Measurements from ENCODE around the gene FCRL5. TPM values are rescaled to one million over a fixed set of nuclear protein-coding genes. Genes with fewer than 3 reads are reported as not detected.

The FCRL5 gene
- total and polyA plus RNA-seq, 4 experiments from 2014 or later, result 0.28 TPM; not detected in 3

GRCh38 chr1:157482174-157482573, 70.1 kb downstream of the FCRL5 start:
- Mint-ChIP-seq H3K4me1 (no peaks in the 10 kb centered on the region), H3K36me3 (peaks cover 0 to 14% of the 10 kb centered on the region in 2 donors), H3K4me3 (no peak overlapping the region), H3K27ac (no peak overlapping the region), H3K9me3 (peaks cover 5 to 30% (median 21%) of the 10 kb centered on the region in 8 donors), H3K27me3 (peaks cover 7 to 16% of the 10 kb centered on the region in 2 donors)
- Histone ChIP-seq H3K36me3 (ENCODE audit: insufficient read depth, low read length) (no peaks in the 10 kb centered on the region), H3K27me3 (ENCODE audit: insufficient read depth, low read length) (no peaks in the 10 kb centered on the region), H3K4me1 (ENCODE audit: insufficient read depth, low read length) (no peaks in the 10 kb centered on the region), H3K9me3 (ENCODE audit: control insufficient read depth in 1 of 2, low read length in 2 of 2) (no peaks in the 10 kb centered on the region), H3K27ac (ENCODE audit: low read depth, low read length) (no peak overlapping the region), H3K4me3 (ENCODE audit: low read length in 2 of 2) (no peak overlapping the region)
- CTCF ChIA-PET (ENCODE audit: partially characterized antibody), result no interaction called here
- intact Hi-C loops (cut with micrococcal nuclease), result no loop called here
- no peak for DNase-seq
- POLR2A ChIA-PET (ENCODE audit: partially characterized antibody), result no interaction called here

GRCh38 chr1:157478030-157478429, 74.3 kb downstream of the FCRL5 start:
- no peak for DNase-seq
- Histone ChIP-seq H3K4me3 (ENCODE audit: low read length in 2 of 2) (no peak overlapping the region), H3K4me1 (ENCODE audit: insufficient read depth, low read length) (no peaks in the 10 kb centered on the region), H3K27me3 (ENCODE audit: insufficient read depth, low read length) (no peaks in the 10 kb centered on the region), H3K36me3 (ENCODE audit: insufficient read depth, low read length) (no peaks in the 10 kb centered on the region), H3K9me3 (ENCODE audit: control insufficient read depth in 1 of 2, low read length in 2 of 2) (no peaks in the 10 kb centered on the region), H3K27ac (ENCODE audit: low read depth, low read length) (no peak overlapping the region)
- intact Hi-C loops (cut with micrococcal nuclease), result no loop called here
- POLR2A ChIA-PET (ENCODE audit: partially characterized antibody), result no interaction called here
- CTCF ChIA-PET (ENCODE audit: partially characterized antibody), result no interaction called here
- H3K9me3 Mint-ChIP-seq, result peaks cover 6 to 52% (median 37%) of the 10 kb centered on the region in 8 donors
- no peak overlapping the region for H3K4me3 Mint-ChIP-seq
- peaks cover 8 to 20% of the 10 kb centered on the region in 2 donors for H3K27me3 Mint-ChIP-seq
- peaks cover 0 to 22% of the 10 kb centered on the region in 2 donors for H3K36me3 Mint-ChIP-seq
- H3K27ac Mint-ChIP-seq, result no peak overlapping the region
- H3K4me1 Mint-ChIP-seq, result no peaks in the 10 kb centered on the region

- POLR2A ChIA-PET (ENCODE audit: partially characterized antibody), result no interaction called here
- no peak overlapping the region for H3K4me3 ChIP-seq (ENCODE audit: low read length in 2 of 2)
- H3K4me1 ChIP-seq (ENCODE audit: insufficient read depth, low read length), result no peaks in the 10 kb centered on the region
- no peaks in the 10 kb centered on the region for H3K27me3 ChIP-seq (ENCODE audit: insufficient read depth, low read length)
- peaks cover 6 to 52% (median 37%) of the 10 kb centered on the region in 8 donors for H3K9me3 Mint-ChIP-seq
- no peaks in the 10 kb centered on the region for H3K9me3 ChIP-seq (ENCODE audit: control insufficient read depth in 1 of 2, low read length in 2 of 2)
- DNase-seq, result no peak
- no peak overlapping the region for H3K27ac ChIP-seq (ENCODE audit: low read depth, low read length)
- CTCF ChIA-PET (ENCODE audit: partially characterized antibody), result no interaction called here
- H3K4me3 Mint-ChIP-seq, result no peak overlapping the region
- H3K36me3 Mint-ChIP-seq, result peaks cover 0 to 22% of the 10 kb centered on the region in 2 donors
- H3K36me3 ChIP-seq (ENCODE audit: insufficient read depth, low read length), result no peaks in the 10 kb centered on the region
- no peaks in the 10 kb centered on the region for H3K4me1 Mint-ChIP-seq
- peaks cover 8 to 17% of the 10 kb centered on the region in 2 donors for H3K27me3 Mint-ChIP-seq
- intact Hi-C loops (cut with micrococcal nuclease), result no loop called here
- no peak overlapping the region for H3K27ac Mint-ChIP-seq
These were observed 74.9 kb downstream of the FCRL5 start for GRCh38 chr1:157477419-157477818.

DNA sequence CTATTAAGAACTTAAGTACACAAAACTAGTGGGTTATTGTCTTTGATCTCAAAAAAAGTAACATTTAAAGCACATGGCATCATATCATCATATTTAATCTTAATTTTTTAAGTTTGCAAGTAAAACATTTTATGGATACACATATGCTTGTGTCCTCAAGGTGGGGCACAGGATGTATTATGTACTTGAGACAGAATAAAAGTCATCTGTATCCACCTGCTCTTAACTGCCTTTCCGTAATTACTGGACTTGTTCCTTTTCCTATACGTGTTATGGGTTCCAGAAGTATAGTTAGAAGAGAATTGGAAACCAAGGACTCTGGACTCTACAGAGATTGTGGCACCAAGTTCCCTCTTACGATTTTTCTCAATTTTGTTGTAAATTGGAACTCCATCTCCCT, 79.4 kb downstream of the FCRL5 start:
- Mint-ChIP-seq H3K36me3 (peaks cover 0 to 12% of the 10 kb centered on the region in 2 donors), H3K4me3 (no peak overlapping the region), H3K27ac (no peak overlapping the region), H3K4me1 (no peaks in the 10 kb centered on the region), H3K27me3 (peaks cover 6 to 8% of the 10 kb centered on the region in 2 donors), H3K9me3 (peaks cover 3 to 31% (median 22%) of the 10 kb centered on the region in 8 donors)
- ChIA-PET POLR2A (ENCODE audit: partially characterized antibody) (no interaction called here), CTCF (ENCODE audit: partially characterized antibody) (no interaction called here)
- no peak for DNase-seq
- Histone ChIP-seq H3K9me3 (ENCODE audit: control insufficient read depth in 1 of 2, low read length in 2 of 2) (no peaks in the 10 kb centered on the region), H3K27me3 (ENCODE audit: insufficient read depth, low read length) (no peaks in the 10 kb centered on the region), H3K27ac (ENCODE audit: low read depth, low read length) (no peak overlapping the region), H3K4me1 (ENCODE audit: insufficient read depth, low read length) (no peaks in the 10 kb centered on the region), H3K36me3 (ENCODE audit: insufficient read depth, low read length) (no peaks in the 10 kb centered on the region), H3K4me3 (ENCODE audit: low read length in 2 of 2) (no peak overlapping the region)
- intact Hi-C loops (cut with micrococcal nuclease), result no loop called here

DNA sequence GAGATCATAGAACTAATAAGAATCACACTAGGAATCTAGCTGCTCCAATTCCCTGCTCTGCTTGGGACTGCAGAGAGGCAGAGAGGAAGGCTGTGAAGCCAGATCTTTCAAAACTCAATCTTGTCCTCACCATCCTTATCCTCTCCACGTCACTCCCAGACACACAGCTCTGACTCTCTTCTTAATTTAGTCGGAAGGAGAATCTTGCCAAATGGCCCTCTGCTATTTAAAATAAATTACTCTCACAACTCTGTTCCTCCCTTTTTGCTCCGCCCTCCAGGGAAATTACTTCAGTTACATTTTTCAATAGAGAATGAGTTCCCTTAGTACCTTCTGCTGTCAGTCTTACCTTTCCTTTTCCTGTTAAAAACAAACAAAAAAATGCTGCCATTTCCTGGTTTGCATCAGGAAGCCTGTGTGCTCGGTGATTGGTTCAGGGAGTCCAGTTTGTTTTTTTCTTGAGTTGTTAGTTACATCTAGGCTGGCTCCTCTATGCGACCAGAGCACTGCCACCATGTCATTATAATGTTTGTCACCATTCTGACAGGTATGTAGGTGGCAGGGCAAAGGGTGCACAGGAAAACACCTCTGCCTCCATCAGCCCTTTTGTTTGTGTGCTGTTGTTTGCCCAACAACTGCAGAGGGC, 80.1 kb downstream of the FCRL5 start:
- CTCF ChIA-PET (ENCODE audit: partially characterized antibody), result no interaction called here
- Mint-ChIP-seq H3K4me3 (no peak overlapping the region), H3K4me1 (no peaks in the 10 kb centered on the region), H3K27ac (no peak overlapping the region), H3K27me3 (peaks cover 5 to 8% of the 10 kb centered on the region in 2 donors), H3K36me3 (peaks cover 0 to 8% of the 10 kb centered on the region in 2 donors), H3K9me3 (peaks cover under 1 to 23% (median 14%) of the 10 kb centered on the region in 8 donors)
- no peaks in the 10 kb centered on the region for H3K27me3 ChIP-seq (ENCODE audit: insufficient read depth, low read length)
- POLR2A ChIA-PET (ENCODE audit: partially characterized antibody), result no interaction called here
- H3K4me3 ChIP-seq (ENCODE audit: low read length in 2 of 2), result no peak overlapping the region
- intact Hi-C loops (cut with micrococcal nuclease), result no loop called here
- H3K9me3 ChIP-seq (ENCODE audit: control insufficient read depth in 1 of 2, low read length in 2 of 2), result no peaks in the 10 kb centered on the region
- H3K4me1 ChIP-seq (ENCODE audit: insufficient read depth, low read length), result no peaks in the 10 kb centered on the region
- DNase-seq, result no peak
- H3K27ac ChIP-seq (ENCODE audit: low read depth, low read length), result no peak overlapping the region
- H3K36me3 ChIP-seq (ENCODE audit: insufficient read depth, low read length), result no peaks in the 10 kb centered on the region

- H3K4me1 Mint-ChIP-seq, result no peaks in the 10 kb centered on the region
- peaks cover 0 to 17% (median 9%) of the 10 kb centered on the region in 8 donors for H3K9me3 Mint-ChIP-seq
- no peaks in the 10 kb centered on the region for H3K4me1 ChIP-seq (ENCODE audit: insufficient read depth, low read length)
- H3K4me3 Mint-ChIP-seq, result no peak overlapping the region
- no peak for DNase-seq
- no peak overlapping the region for H3K4me3 ChIP-seq (ENCODE audit: low read length in 2 of 2)
- H3K36me3 ChIP-seq (ENCODE audit: insufficient read depth, low read length), result no peaks in the 10 kb centered on the region
- ChIA-PET POLR2A (ENCODE audit: partially characterized antibody) (no interaction called here), CTCF (ENCODE audit: partially characterized antibody) (no interaction called here)
- H3K27me3 ChIP-seq (ENCODE audit: insufficient read depth, low read length), result no peaks in the 10 kb centered on the region
- intact Hi-C loops (cut with micrococcal nuclease), result no loop called here
- H3K27ac ChIP-seq (ENCODE audit: low read depth, low read length), result no peak overlapping the region
- H3K27me3 Mint-ChIP-seq, result peaks cover 4 to 8% of the 10 kb centered on the region in 2 donors
- H3K27ac Mint-ChIP-seq, result no peak overlapping the region
- H3K36me3 Mint-ChIP-seq, result peaks cover 0 to 5% of the 10 kb centered on the region in 2 donors
- H3K9me3 ChIP-seq (ENCODE audit: control insufficient read depth in 1 of 2, low read length in 2 of 2), result no peaks in the 10 kb centered on the region
These were observed 80.8 kb downstream of the FCRL5 start for GRCh38 chr1:157471531-157471930.

- POLR2A ChIA-PET (ENCODE audit: partially characterized antibody), result no interaction called here
- Histone ChIP-seq H3K27me3 (ENCODE audit: insufficient read depth, low read length) (no peaks in the 10 kb centered on the region), H3K4me1 (ENCODE audit: insufficient read depth, low read length) (no peaks in the 10 kb centered on the region), H3K4me3 (ENCODE audit: low read length in 2 of 2) (no peak overlapping the region), H3K9me3 (ENCODE audit: control insufficient read depth in 1 of 2, low read length in 2 of 2) (no peaks in the 10 kb centered on the region), H3K27ac (ENCODE audit: low read depth, low read length) (no peak overlapping the region), H3K36me3 (ENCODE audit: insufficient read depth, low read length) (no peaks in the 10 kb centered on the region)
- no peak overlapping the region for H3K4me3 Mint-ChIP-seq
- CTCF ChIA-PET (ENCODE audit: partially characterized antibody), result no interaction called here
- H3K27me3 Mint-ChIP-seq, result peaks cover 4 to 9% of the 10 kb centered on the region in 2 donors
- no peaks in the 10 kb centered on the region for H3K36me3 Mint-ChIP-seq
- H3K27ac Mint-ChIP-seq, result no peak overlapping the region
- DNase-seq, result no peak
- intact Hi-C loops (cut with micrococcal nuclease), result no loop called here
- no peaks in the 10 kb centered on the region for H3K4me1 Mint-ChIP-seq
- H3K9me3 Mint-ChIP-seq, result peaks cover 0 to 3% (median 1%) of the 10 kb centered on the region in 8 donors
These were observed 82.3 kb downstream of the FCRL5 start for GRCh38 chr1:157469752-157470675.
